Mesendoderm (in vitro differentiated cells): ENCODE data around the gene CARD19.

Source experiments
- DNase-seq: peaks from one replicate; pipeline ENCODE4 v3.0.0; 2013
- H2AK5ac ChIP-seq: 2 replicates; pipeline ENCODE4 v1.6.1; 2013; ENCODE audit warnings: low read length, inconsistent platforms
- H2BK120ac ChIP-seq: 2 replicates; pipeline ENCODE4 v1.6.1; 2013; ENCODE audit warnings: low read depth, mild to moderate bottlenecking, low read length, moderate library complexity, mixed read lengths
- H2BK15ac ChIP-seq: replicated peaks from 2 replicates; pipeline ENCODE4 v1.6.1; 2013; ENCODE audit warnings: low read depth, mild to moderate bottlenecking, moderate library complexity
- H2BK5ac ChIP-seq: 2 replicates; pipeline ENCODE4 v1.6.1; 2013; ENCODE audit warnings: low read length, inconsistent platforms
- H3K18ac ChIP-seq: 2 replicates; pipeline ENCODE4 v1.6.1; 2013; ENCODE audit warnings: mild to moderate bottlenecking, low read length, mixed read lengths
- H3K23ac ChIP-seq: one replicate; pipeline ENCODE4 v1.6.1; 2013; ENCODE audit warnings: low read length
- H3K27ac ChIP-seq: 2 replicates; pipeline ENCODE4 v1.5.1; 2013; ENCODE audit warnings: low read depth, mild to moderate bottlenecking, inconsistent platforms, low read length, moderate library complexity
- H3K27me3 ChIP-seq: 2 replicates; pipeline ENCODE4 v1.6.1; 2013; ENCODE audit warnings: low read length, control low read depth, mild to moderate bottlenecking, inconsistent platforms; ENCODE audit not compliant: insufficient read depth, poor library complexity
- H3K36me3 ChIP-seq: 2 replicates; pipeline ENCODE4 v1.6.1; 2013; ENCODE audit warnings: low read length, inconsistent platforms; ENCODE audit not compliant: control insufficient read depth, insufficient read depth
- H3K4ac ChIP-seq: one replicate; pipeline ENCODE4 v1.6.1; 2013; ENCODE audit warnings: low read depth, mild to moderate bottlenecking, low read length, moderate library complexity
- H3K4me1 ChIP-seq: 2 replicates; pipeline ENCODE4 v1.6.1; 2013; ENCODE audit warnings: low read depth, low read length, inconsistent platforms; ENCODE audit not compliant: control insufficient read depth
- H3K4me2 ChIP-seq: 2 replicates; pipeline ENCODE4 v1.6.1; 2013; ENCODE audit warnings: low read length
- H3K4me3 ChIP-seq: 2 replicates; pipeline ENCODE4 v1.5.1; 2013; ENCODE audit warnings: mild to moderate bottlenecking, low read length
- H3K56ac ChIP-seq: one replicate; pipeline ENCODE4 v1.6.1; 2013; ENCODE audit warnings: low read length
- H3K79me1 ChIP-seq: 2 replicates; pipeline ENCODE4 v1.6.1; 2013; ENCODE audit warnings: low read length, inconsistent platforms
- H3K79me2 ChIP-seq: 2 replicates; pipeline ENCODE4 v1.6.1; 2013; ENCODE audit warnings: mild to moderate bottlenecking, low read length; ENCODE audit not compliant: control insufficient read depth, insufficient read depth
- H3K9ac ChIP-seq: 2 replicates; pipeline ENCODE4 v1.6.1; 2013; ENCODE audit warnings: low read length, inconsistent platforms
- H4K5ac ChIP-seq: one replicate; pipeline ENCODE4 v1.6.1; 2013; ENCODE audit warnings: low read length
- H4K8ac ChIP-seq: one replicate; pipeline ENCODE4 v1.6.1; 2013; ENCODE audit warnings: low read depth, mild to moderate bottlenecking, control low read depth, low read length, moderate library complexity
- WGBS: extraction: QIAGEN DNeasy Blood & Tissue Kit; methylation state at CpG from one replicate; pipeline ENCODE4 v1.1.7; 2013; ENCODE audit warnings: low lambda C conversion rate, missing lambda C conversion rate; ENCODE audit not compliant: insufficient coverage; ENCODE audit errors: extremely low coverage; 5-methylcytosine and 5-hydroxymethylcytosine counted together

CARD19 gene

DNA sequence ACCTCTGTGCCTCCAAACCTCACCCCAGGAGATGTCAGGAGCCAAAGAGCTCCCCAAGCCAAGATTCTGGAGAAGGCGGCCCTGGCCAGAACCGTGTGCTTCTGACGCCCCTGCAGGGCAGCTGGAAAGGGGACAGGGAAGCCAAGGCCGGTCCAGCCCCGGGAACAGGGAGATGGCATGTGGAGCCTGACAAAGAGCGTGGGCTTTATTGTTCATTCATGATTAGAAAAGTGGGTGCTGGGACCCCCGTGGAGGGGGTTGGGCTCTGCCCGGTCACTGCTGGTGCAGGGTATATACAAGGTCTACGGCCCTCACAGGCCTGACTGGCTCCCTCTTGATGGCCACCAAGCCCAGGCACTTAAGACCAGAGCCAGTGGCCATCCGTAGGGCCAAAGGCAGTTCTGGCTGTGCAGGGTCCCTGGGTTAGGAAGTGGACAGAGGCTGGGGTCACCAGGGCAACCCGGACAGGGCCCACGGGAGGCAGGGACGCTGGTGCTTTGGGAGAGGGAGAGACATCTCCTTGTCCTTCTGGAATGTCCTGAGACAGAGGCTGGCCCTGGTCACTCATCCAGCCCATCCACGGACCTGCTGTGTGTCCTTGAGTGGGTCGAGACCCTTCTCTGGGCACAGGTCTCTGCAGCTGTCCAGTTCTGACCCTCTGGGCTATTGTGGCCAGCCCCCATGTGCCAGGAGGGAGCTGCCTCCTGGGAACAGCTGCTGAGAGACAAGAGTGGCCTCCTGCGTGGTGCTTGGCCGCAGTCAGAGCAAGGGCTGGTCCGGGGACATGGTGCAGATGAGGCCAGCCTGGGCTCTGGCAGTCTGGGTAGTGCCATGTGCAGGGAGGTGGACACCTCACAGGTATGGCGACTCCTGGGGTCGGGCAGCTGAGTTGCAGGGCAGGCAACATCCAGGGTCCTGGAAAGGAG is 25.6 kb downstream of the CARD19 start:
- H3K4me2 ChIP-seq, result no peak overlapping the region
- H3K4me1 ChIP-seq, result no peaks in the 10 kb centered on the region
- no peak overlapping the region for H3K9ac ChIP-seq
- H3K4ac ChIP-seq, result no peak overlapping the region
- H4K8ac ChIP-seq, result no peak overlapping the region
- no peaks in the 10 kb centered on the region for H3K27me3 ChIP-seq
- H2AK5ac ChIP-seq, result no peak overlapping the region
- no peak for DNase-seq
- no peaks in the 10 kb centered on the region for H3K79me2 ChIP-seq
- H3K27ac ChIP-seq, result no peak overlapping the region
- no peak overlapping the region for H3K18ac ChIP-seq
- H3K36me3 ChIP-seq, result no peaks in the 10 kb centered on the region
- no peak overlapping the region for H2BK5ac ChIP-seq
- H3K23ac ChIP-seq, result no peak overlapping the region
- H3K79me1 ChIP-seq, result no peaks in the 10 kb centered on the region
- no peak overlapping the region for H3K4me3 ChIP-seq
- no peak overlapping the region for H2BK120ac ChIP-seq
- no CpG with 5 or more reads among the region's 20 CpGs for WGBS
- no peak overlapping the region for H4K5ac ChIP-seq
- H2BK15ac ChIP-seq, result no peak overlapping the region
- no peak overlapping the region for H3K56ac ChIP-seq

DNA sequence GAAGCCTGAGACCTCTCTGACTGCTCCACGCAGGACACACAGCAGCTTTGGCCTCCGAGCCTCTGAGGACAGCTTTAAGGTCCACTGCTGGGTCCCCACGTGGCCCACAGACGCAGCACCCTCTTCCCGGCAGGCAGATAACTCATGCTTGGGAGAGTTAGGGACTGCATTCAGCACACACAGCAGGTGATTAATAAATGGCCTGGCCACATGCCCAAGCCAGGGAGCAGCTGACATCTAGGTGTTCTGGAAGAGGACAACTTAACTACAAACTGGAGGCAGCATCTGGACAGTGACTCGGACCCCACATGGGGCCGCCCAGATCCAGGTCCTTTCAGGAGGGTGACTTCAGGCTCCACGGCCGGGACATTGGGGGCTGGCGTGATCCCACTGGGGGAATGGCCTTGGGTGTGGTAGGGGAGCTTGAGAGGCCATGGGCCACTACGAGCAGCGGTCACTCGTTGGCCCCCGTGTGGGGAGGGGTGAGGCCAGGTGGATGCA is 26.8 kb downstream of the CARD19 start:
- Histone ChIP-seq H2BK5ac (no peak overlapping the region), H3K4ac (no peak overlapping the region), H3K18ac (no peak overlapping the region), H3K27me3 (no peaks in the 10 kb centered on the region), H3K23ac (no peak overlapping the region), H2BK15ac (no peak overlapping the region), H3K79me1 (no peaks in the 10 kb centered on the region), H3K4me3 (no peak overlapping the region), H3K79me2 (no peaks in the 10 kb centered on the region), H3K56ac (no peak overlapping the region), H3K27ac (no peak overlapping the region), H2BK120ac (no peak overlapping the region), H4K5ac (no peak overlapping the region), H3K36me3 (no peaks in the 10 kb centered on the region), H2AK5ac (no peak overlapping the region), H4K8ac (no peak overlapping the region), H3K4me1 (no peaks in the 10 kb centered on the region), H3K4me2 (no peak overlapping the region), H3K9ac (no peak overlapping the region)
- no peak for DNase-seq
- no CpG with 5 or more reads among the region's 14 CpGs for WGBS

DNA sequence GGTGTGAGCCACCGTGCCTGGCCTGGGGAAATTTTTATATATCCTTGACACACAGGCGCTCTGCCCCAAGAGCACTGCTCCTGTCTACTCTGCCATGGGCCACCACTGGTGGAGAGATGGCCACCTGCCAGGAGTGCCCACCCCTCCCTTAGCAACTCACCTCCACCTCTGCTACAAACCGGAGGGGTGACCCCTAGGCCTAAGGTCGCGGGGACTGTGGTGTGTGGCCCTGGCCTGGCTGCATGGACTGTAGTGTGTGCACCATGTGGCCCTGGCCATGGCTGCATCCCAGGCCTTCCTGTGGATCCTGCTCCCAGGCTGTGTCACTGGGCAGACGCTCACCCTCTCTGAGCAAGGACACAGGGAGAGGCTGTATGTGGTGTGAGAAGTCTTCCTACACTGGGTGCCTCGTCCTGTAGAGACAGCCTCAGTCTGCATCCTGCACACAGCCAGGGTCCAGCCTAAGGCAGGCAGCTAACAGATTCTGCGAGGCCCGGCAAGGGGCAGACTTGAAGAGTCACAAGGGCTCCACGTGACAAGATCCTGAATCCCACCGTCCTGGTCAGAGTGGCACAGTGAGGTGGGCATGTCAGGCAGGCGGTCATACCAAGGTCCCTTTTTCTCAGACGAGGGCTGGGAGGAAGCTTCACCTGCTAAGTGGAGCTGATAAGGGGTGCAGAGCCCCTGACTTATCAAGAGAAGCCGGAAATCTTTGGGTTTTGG is 27.7 kb downstream of the CARD19 start:
- H2AK5ac ChIP-seq, result no peak overlapping the region
- no peaks in the 10 kb centered on the region for H3K27me3 ChIP-seq
- H3K36me3 ChIP-seq, result no peaks in the 10 kb centered on the region
- H2BK15ac ChIP-seq, result no peak overlapping the region
- H4K5ac ChIP-seq, result no peak overlapping the region
- no peak overlapping the region for H3K23ac ChIP-seq
- H3K4me2 ChIP-seq, result no peak overlapping the region
- H2BK5ac ChIP-seq, result no peak overlapping the region
- no peak overlapping the region for H3K4me3 ChIP-seq
- H2BK120ac ChIP-seq, result no peak overlapping the region
- no peak overlapping the region for H4K8ac ChIP-seq
- H3K27ac ChIP-seq, result no peak overlapping the region
- no peak overlapping the region for H3K56ac ChIP-seq
- no peak overlapping the region for H3K9ac ChIP-seq
- no peak overlapping the region for H3K18ac ChIP-seq
- no peak overlapping the region for H3K4ac ChIP-seq
- H3K79me1 ChIP-seq, result no peaks in the 10 kb centered on the region
- DNase-seq, result no peak
- WGBS, result no CpG with 5 or more reads among the region's 14 CpGs
- H3K79me2 ChIP-seq, result no peaks in the 10 kb centered on the region
- no peaks in the 10 kb centered on the region for H3K4me1 ChIP-seq

DNA sequence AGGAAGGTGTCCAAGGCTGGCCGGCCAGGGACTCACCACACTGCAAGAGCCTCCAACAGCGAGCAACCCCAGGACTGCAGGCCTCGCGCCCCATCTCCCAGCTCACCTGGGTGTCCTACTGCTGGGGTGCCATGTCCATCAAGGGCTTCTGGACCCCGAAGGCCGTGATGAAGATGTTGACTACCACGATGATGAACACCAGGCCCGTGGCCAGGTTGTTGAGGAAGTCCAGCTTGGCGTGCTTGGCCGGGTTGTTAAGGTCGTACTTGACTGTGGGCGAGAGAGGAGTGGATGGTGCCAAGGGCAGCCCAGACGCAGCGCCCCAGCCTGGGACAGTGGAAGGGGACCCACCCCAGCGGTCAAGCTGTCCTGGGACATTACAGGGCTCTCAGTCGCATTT is 28.8 kb downstream of the CARD19 start:
- Histone ChIP-seq H3K79me2 (no peaks in the 10 kb centered on the region), H2BK120ac (no peak overlapping the region), H4K5ac (no peak overlapping the region), H3K23ac (no peak overlapping the region), H3K36me3 (no peaks in the 10 kb centered on the region), H3K27me3 (no peaks in the 10 kb centered on the region), H3K27ac (no peak overlapping the region), H3K4me1 (no peaks in the 10 kb centered on the region), H2AK5ac (no peak overlapping the region), H2BK15ac (no peak overlapping the region), H4K8ac (no peak overlapping the region), H3K56ac (no peak overlapping the region), H3K4ac (no peak overlapping the region), H3K4me2 (no peak overlapping the region), H3K79me1 (no peaks in the 10 kb centered on the region), H3K4me3 (no peak overlapping the region), H3K9ac (no peak overlapping the region), H2BK5ac (no peak overlapping the region), H3K18ac (no peak overlapping the region)
- WGBS, result no CpG with 5 or more reads among the region's 16 CpGs
- DNase-seq, result no peak

DNA sequence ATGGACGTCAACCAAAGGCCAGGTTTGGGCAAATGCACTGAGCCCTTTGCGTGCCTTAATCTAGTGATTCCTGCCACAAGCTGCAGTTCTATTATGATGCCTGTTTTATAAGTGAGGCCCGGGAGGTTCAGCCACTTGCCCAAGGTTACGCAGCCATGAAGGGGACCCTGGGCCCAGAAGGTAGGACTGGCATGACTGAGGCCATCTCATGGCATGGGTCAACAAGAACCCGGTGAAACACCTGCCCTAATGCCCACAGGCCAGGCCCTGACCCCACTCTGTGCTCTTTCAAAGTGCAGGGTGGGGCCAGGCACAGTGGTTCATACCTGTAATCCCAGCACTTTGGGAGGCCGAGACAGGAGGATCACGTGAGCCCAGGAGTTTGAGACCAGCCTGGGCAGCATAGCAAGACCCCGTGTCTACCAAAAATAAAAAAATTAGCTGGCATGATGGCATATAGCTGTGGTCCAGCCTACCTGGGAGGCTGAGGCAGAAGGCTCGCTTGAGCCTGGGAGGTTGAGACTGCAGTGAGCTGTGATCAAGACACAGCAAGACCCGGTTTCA is 29.4 kb downstream of the CARD19 start:
- Histone ChIP-seq H3K4me2 (no peak overlapping the region), H2BK15ac (no peak overlapping the region), H3K4ac (no peak overlapping the region), H2BK120ac (no peak overlapping the region), H3K36me3 (no peaks in the 10 kb centered on the region), H3K9ac (no peak overlapping the region), H4K8ac (no peak overlapping the region), H3K79me1 (no peaks in the 10 kb centered on the region), H3K27ac (no peak overlapping the region), H3K79me2 (no peaks in the 10 kb centered on the region), H2BK5ac (no peak overlapping the region), H3K18ac (no peak overlapping the region), H3K4me3 (no peak overlapping the region), H3K27me3 (no peaks in the 10 kb centered on the region), H3K56ac (no peak overlapping the region), H4K5ac (no peak overlapping the region), H3K4me1 (no peaks in the 10 kb centered on the region), H2AK5ac (no peak overlapping the region), H3K23ac (no peak overlapping the region)
- DNase-seq, result no peak
- no CpG with 5 or more reads among the region's 10 CpGs for WGBS
